Prostate gland (tissue), 2 donors: ENCODE measurements around the gene ACYP2. TPM values are rescaled to one million over a fixed set of nuclear protein-coding genes. Genes with fewer than 3 reads are reported as not detected.

ENCODE experiments used
- DNase-seq: peaks from one replicate; pipeline ENCODE4 v3.0.0-alpha.2; 2019; ENCODE audit warnings: low spot score
- H3K27ac ChIP-seq, 2 donors: fragments of 200-600 bp; sonication (generic); 2 replicates each; pipeline ENCODE4 v1.5.1; 2017 to 2019
- H3K27me3 ChIP-seq: fragments of 200-600 bp; sonication (generic); replicated peaks from 2 replicates; pipeline ENCODE4 v1.5.1; 2019; ENCODE audit not compliant: insufficient read depth
- H3K36me3 ChIP-seq, 2 donors: fragments of 200-600 bp; sonication (generic); 1 replicate in 1 of 2; 2 replicates in 1 of 2; pipeline versions ENCODE4 v1.5.1 to v1.8.1; 2017 to 2019
- H3K4me1 ChIP-seq: fragments of 200-600 bp; sonication (generic); replicated peaks from 2 replicates; pipeline ENCODE4 v1.5.1; 2019
- H3K4me3 ChIP-seq, 2 donors: fragments of 200-600 bp; sonication (generic); 2 replicates each; pipeline ENCODE4 v1.5.1; 2017 to 2019
- H3K9me3 ChIP-seq: fragments of 200-600 bp; sonication (generic); 2 replicates; pipeline ENCODE4 v1.5.1; 2017
- POLR2A ChIP-seq: fragments of 450-650 bp; IDR thresholded peaks from one replicate; pipeline ENCODE4 v1.6.1; 2016; ENCODE audit warnings: antibody characterized with exemption, mild to moderate bottlenecking
- POLR2AphosphoS5 ChIP-seq: sonication (generic); formaldehyde crosslinking; IDR thresholded peaks from one replicate; pipeline ENCODE4 v1.6.1; 2017; ENCODE audit warnings: antibody characterized with exemption
- WGBS: methylation state at CpG from one replicate; pipeline ENCODE4 v1.1.5; 2018; 5-methylcytosine and 5-hydroxymethylcytosine counted together
- intact Hi-C: fragments of 100-400 bp; cut with DNase I; formaldehyde crosslinking; loops from one replicate; pipeline ENCODE4 v1.14.2; 2022
- total RNA-seq, 2 donors: library from RNA; depleted of rRNA; stranded (reverse); fragments of >200 nt; gene quantifications; one replicate each; pipeline ENCODE4 v1.1.0, GENCODE V29; 2016
- TF ChIP-seq, protein P1 (sequence below), 4 experiments: fragments of 200-600 bp in 2 of 4; fragments of 450-650 bp in 2 of 4; sonication (generic) in 2 of 4; IDR thresholded peaks; 1 replicate in 3 of 4; 2 replicates in 1 of 4; pipeline ENCODE4 v1.5.1; 2016 to 2019; ENCODE audit warnings: antibody characterized with exemption in 4 of 4, mild to moderate bottlenecking in 2 of 4, moderate library complexity in 2 of 4

ACYP2 gene
- total RNA-seq, 2 donors from 2014 or later = 30.6 to 39.7 TPM

GRCh38 chr2:54164106-54164505, 48.7 kb downstream of the ACYP2 start:
- Histone ChIP-seq H3K27ac (no peak overlapping the region), H3K36me3 (no peaks in the 10 kb centered on the region), H3K9me3 (no peaks in the 10 kb centered on the region), H3K4me3 (no peak overlapping the region), H3K4me1 (no peaks in the 10 kb centered on the region), H3K27me3 (no peaks in the 10 kb centered on the region)
- intact Hi-C loops = no loop called here
- no peak for DNase-seq
- 95% methylated on average over 1 of the region's 1 CpG for WGBS
- TF ChIP-seq POLR2AphosphoS5 (no peak), POLR2A (no peak)
- TF ChIP-seq, protein P1, sequence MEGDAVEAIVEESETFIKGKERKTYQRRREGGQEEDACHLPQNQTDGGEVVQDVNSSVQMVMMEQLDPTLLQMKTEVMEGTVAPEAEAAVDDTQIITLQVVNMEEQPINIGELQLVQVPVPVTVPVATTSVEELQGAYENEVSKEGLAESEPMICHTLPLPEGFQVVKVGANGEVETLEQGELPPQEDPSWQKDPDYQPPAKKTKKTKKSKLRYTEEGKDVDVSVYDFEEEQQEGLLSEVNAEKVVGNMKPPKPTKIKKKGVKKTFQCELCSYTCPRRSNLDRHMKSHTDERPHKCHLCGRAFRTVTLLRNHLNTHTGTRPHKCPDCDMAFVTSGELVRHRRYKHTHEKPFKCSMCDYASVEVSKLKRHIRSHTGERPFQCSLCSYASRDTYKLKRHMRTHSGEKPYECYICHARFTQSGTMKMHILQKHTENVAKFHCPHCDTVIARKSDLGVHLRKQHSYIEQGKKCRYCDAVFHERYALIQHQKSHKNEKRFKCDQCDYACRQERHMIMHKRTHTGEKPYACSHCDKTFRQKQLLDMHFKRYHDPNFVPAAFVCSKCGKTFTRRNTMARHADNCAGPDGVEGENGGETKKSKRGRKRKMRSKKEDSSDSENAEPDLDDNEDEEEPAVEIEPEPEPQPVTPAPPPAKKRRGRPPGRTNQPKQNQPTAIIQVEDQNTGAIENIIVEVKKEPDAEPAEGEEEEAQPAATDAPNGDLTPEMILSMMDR (IDR thresholded peaks at IDR 0.05) = no peak

DNA sequence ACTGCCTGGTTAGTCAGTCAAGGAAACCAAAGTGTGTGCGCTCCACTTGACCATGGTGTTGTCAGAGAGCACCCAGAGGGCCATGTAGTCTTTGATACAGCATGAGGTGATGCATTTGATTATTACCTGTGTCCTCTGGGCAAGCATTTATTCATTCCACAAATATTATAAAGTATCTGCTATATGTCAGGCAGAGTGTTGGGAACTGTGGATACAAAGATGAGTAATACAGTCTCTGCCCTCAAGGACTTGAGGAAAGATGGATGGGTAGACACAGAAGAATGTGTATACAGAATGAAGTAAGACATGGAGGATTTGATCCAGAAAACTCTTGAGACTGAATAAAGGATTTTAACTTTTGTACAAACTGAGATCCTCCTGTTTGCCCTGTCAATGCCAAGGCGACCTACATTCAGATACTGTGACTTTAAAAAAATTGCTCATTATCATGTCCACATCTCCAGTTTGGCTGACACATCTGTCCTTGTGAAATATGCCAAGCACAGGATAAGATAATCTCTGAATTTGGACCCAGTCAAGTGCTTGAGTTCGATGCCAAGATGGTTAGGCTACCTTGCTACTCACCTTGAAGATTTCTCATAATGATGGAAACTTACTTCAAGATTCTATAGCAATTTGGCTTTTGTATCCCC, 50.8 kb downstream of the ACYP2 start:
- Histone ChIP-seq H3K9me3 (no peaks in the 10 kb centered on the region), H3K36me3 (no peaks in the 10 kb centered on the region), H3K4me3 (no peak overlapping the region), H3K27me3 (no peaks in the 10 kb centered on the region), H3K27ac (no peak overlapping the region), H3K4me1 (no peaks in the 10 kb centered on the region)
- no peak for DNase-seq
- TF ChIP-seq POLR2AphosphoS5 (no peak), POLR2A (no peak)
- TF ChIP-seq, protein P1 (IDR thresholded peaks at IDR 0.05) = no peak
- intact Hi-C loops = no loop called here
- WGBS = 94% methylated on average over 3 of the region's 3 CpGs

- Histone ChIP-seq H3K4me3 (no peak overlapping the region), H3K9me3 (no peaks in the 10 kb centered on the region), H3K27me3 (no peaks in the 10 kb centered on the region), H3K36me3 (no peaks in the 10 kb centered on the region), H3K4me1 (no peaks in the 10 kb centered on the region), H3K27ac (no peak overlapping the region)
- intact Hi-C loops = no loop called here
- DNase-seq = no peak
- 33% methylated on average over 2 of the region's 2 CpGs for WGBS
- TF ChIP-seq, protein P1 (IDR thresholded peaks at IDR 0.05) = peak in 1 of 4 experiments; percentile 26
- TF ChIP-seq POLR2A = no peak
Observed at GRCh38 chr2:54176577-54176976, 61.2 kb downstream of the ACYP2 start.

- H3K4me3 ChIP-seq = no peak overlapping the region
- no peak overlapping the region for H3K27ac ChIP-seq
- no peak for DNase-seq
- no peak for TF ChIP-seq POLR2A
- TF ChIP-seq, protein P1 (IDR thresholded peaks at IDR 0.05) = no peak
- TF ChIP-seq POLR2AphosphoS5 = no peak
- H3K9me3 ChIP-seq = no peaks in the 10 kb centered on the region
- H3K4me1 ChIP-seq = no peaks in the 10 kb centered on the region
- H3K36me3 ChIP-seq = no peaks in the 10 kb centered on the region
- intact Hi-C loops = no loop called here
- 92% methylated on average over 3 of the region's 3 CpGs for WGBS
- no peaks in the 10 kb centered on the region for H3K27me3 ChIP-seq
Observed at GRCh38 chr2:54183281-54183680, 67.9 kb downstream of the ACYP2 start.

DNA sequence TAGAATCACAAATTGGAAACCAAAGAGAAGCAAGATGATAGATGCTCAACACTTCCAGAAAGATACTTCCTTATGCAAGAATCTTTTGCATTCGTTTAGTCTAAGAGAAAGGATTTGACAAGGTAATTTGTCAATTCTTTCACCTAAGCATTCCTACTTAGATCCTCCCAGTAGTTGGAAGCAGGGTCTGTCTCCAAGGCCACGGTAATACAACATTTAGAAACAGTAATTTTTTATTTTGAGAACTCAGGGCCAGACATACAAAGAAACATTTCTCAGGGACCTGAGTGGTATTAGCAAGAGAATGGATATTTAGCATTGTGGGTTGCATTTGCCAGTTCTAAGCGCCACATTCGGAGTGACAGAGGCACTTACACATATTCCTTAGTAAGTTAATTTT, 68.6 kb downstream of the ACYP2 start:
- Histone ChIP-seq H3K9me3 (no peaks in the 10 kb centered on the region), H3K4me3 (no peak overlapping the region), H3K27ac (no peak overlapping the region), H3K36me3 (no peaks in the 10 kb centered on the region), H3K27me3 (no peaks in the 10 kb centered on the region), H3K4me1 (no peaks in the 10 kb centered on the region)
- 85% methylated on average over 4 of the region's 4 CpGs for WGBS
- TF ChIP-seq, protein P1 (IDR thresholded peaks at IDR 0.05) = no peak
- TF ChIP-seq POLR2A = no peak
- TF ChIP-seq POLR2AphosphoS5 = no peak
- intact Hi-C loops = no loop called here
- DNase-seq = no peak
